Activated CD4-positive, alpha-beta T cell treated with anti-CD3 and anti-CD28 coated beads for 48 hours (primary cell): Measurements from ENCODE around the gene RRP12.

Experiments
- DNase-seq: peaks from one replicate; pipeline ENCODE4 v3.0.0-alpha.2; 2020

The RRP12 gene

DNA sequence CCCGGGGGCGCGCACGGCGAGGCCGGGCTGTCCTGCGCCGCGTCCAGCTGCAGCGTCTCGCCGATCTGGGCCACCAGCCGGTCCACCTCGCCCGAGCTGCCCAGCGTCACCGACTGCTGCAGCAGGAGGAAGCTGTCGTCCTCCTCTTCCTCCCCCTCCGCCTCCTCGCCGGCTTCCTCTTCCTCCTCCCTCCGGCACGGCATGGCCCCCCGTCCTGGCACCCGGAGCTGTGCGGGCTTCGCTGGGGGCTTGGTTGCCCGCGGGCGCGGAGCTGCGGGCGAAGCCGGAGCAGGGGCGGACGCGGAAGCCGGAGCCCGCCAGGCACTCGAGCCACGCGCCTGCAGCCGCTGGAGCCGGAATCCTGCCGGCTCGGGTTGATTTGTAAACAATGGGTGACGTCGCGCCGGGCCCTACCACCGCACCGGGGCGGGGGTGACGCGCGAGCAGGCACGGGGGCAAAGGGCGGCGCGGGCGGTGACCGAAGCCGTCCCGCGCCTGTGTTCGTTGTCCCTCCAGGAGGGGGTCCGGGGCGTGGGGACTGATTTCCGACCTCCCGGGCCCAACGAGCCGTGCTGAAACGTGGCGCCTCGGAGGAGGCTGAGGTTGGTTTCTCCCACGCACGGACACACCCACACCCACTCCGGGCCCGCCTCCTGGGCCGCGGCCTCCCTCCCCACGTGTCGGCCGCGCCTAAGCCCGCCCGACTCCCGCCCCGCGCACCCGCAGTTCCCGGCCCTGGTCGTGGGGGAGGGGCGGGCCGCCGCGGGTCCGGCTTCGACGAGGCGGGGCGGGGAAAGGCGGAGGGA lies 66.6 kb downstream of the RRP12 start, which contains the start of gene FRAT2:
FRAT2 (minus strand) TSS at position 360 of the 806 bp plus-strand sequence; CDS start at position 203, 157 bp downstream.
- peak; percentile 89 for DNase-seq

DNA sequence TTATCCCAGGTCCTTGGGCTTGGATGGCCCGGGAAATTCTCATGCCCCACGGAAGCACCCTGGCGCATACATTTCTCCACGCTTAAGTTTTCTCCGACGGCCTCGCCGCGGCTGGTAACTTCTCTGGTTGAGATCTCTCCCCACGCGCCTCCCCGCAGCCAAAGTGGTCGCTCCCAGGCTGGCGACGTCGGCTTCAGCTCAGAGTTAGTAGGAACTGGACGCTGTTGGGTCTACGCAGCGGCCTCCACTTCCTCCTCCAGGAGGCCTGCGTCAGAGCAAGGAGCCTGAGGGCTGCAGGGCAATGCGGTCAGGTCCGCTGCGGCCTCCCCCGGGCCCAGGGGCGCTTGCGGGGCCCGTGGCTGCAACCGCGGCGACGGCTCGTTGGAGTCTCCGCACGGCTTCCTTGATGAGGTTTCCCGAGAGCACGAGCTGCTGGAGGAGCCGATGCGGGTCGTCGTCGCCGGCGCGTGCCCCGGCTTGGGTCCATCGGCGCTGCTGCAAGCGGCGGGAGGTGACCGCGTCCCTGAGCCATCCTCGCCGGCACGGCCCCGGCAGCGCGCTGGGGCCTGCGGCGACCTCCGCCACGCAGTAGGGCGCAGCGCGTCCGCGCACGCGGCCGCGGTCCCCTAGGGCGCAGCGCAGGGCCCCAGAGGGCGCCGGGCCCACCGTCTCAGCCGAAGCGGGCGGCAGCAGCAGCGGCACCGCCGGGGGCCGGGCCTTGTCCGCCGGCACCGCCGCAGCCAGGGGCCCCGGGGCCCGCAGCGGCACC lies 67.4 kb downstream of the RRP12 start:
- DNase-seq = peak; percentile 61

DNA sequence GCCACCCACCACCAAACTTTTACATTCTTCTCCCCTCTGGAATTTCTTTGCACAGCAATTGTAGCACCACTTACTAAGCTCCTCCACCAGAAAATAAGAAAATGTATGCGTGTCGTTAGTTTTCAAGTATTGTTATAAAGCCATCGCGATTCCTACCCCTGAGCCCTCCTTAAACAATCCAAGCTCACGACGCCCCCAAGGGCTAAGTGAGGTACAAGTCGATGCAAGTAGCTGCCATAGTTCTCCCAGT lies 67.9 kb downstream of the RRP12 start:
- DNase-seq = no peak

DNA sequence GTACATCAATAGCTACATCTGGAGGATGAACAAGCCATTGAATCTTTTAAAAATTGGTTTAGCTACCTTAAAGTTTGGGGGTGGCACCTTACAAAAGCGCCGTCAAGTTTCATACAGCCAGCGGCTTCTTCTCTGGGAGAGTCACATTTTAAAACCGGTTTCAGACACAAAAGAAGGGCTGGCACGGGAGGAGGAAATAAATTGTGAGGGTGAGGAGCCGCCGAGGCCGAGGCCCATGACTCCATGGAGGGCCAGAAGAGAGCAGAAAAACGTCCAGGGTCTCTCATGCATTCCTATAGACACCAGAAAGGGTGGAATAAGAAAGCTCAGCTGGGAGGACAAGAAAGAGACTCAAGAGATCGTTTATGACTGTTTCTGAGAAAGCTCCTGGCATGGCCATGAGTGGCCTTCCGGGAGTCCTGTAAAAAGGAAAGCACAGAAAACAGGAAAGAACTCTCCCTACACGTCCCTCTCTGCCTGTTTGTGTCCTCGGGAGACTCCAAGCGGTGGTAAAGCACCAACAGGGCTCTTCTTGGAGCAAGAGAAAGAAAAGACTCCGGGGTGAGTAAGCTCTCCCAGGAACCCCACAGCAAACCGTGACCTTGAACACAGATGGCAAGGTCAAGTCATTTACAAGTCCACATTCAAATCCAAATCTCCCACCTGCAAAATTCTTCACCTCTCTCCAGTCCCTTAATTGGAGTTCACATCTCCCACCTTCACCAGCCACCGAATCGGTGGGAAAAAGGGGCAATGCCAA lies 68.4 kb downstream of the RRP12 start:
- DNase-seq = peak; percentile 14

DNA sequence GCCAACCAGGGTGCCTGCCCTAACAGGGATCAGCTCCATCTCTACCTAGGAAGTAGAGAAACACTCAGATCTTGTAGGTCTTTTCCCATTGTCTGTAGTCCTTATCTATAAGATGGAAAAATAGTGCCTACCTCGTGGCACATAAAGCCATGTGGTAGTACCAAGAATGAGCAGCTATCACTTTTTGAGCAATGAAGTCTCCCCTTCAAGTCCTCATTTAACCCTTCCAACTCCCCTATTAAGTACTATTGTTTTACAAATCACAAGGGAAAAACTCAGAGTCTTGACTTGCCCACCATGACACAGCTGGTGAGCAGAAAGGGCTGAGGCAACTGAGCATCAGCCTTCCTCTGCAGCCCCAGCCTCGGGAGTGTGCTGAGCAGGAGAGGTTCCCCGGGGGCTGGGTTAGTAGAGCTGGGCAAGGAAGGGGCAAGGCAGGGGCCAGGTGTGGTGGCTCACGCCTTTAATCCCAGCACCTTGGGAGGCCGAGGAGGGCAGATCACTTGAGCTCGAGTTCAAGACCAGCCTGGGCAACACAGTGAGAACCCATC lies 69.9 kb downstream of the RRP12 start:
- no peak for DNase-seq

DNA sequence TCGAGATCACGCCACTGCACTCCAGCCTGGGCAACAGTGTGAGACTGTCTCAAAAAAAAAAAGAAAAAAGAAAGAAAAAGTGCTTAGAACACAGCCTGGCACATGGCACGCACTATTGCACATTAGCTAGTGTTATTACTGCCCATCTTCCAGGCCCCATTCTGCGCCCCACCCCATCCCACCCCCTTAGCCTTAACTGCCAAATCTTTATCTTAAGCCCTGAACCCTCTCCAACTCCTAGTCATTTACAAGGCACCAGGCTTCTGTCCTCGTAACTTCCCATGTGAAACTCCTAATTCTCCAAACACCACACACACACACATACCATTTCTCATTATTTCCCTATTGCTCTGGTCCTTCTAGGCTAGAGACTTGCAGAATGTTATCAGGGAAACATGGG lies 71.4 kb downstream of the RRP12 start:
- no peak for DNase-seq

DNA sequence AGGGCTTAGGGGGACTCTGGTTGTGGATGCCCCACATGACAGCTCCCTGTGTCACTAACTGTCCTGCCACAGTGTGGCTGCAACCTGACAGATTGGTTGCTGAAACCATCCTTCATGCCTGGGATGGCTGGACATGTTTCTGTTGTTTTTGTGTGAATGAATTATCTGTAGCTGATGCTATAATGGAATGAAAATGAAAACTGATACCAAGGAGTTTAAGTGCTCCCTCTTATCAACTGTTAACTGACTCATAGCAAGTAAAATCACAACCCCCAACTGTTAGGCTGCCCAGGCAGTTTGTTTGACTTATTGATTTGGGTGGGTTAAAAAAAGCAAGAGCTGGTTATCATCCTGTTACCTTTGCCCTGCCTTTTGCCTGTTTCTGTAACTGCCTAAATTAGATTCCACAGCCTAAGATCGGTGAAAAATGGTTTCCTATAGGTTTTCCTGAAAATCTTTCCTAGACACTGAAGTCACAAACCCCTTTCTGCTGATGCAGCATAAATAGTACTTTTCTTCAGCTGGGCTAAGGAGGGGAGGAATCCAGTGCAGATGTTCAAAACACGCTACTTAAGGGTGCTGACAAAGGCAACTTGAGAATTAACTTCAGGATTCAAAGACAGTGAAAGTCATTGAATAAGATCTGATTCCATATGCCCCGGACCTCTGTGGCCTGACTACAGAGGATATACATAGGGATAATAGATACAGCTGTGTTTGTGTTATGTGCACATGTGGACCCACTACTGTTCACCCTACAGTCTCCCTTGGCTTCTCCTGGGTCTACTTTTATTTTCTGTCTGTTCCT lies 72.3 kb downstream of the RRP12 start:
- peak; percentile 8 for DNase-seq

DNA sequence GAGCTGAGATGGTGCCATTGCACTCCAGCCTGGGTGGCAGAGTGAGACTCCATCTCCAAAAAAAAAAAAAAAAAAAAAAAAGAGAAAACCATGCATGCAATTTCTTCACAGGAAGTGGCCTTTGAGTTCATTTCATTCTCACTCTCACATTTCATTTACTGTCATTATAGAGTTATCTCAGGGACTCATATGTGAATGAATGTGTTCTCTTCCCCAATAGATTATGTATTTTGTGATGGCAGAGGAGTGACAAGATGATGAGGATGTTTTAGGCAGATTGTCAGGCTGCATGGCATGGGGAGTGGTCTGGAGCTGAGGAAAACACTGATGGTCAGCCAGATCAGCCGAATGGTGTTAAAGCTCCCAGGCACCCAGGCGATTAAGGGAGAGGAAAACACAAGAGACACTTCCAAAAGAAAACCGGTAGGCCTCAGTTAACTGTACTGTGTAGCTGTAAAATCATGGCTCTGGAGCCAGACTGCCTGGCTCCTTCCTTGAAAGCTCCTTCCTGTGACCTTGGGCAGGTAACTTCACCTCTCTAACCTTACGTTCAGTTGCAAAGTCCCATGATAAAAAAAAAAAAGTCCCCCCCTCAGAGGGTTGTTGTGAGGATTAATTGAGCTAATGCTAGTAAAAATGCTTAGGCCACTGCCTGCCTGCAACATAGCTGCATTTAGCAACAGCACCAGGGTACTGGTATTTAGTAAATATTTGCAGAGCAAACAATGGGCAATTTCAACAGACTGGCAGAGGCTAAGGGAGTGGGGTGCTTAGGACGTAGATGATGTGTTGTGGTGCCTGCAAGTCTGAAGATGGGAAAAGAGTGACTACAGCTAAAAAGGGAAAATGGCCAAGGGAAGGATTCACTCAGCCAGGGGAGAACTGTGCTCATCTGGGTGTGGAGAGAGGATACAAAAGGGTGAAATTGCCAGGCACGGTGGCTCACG lies 73.5 kb downstream of the RRP12 start:
- no peak for DNase-seq

DNA sequence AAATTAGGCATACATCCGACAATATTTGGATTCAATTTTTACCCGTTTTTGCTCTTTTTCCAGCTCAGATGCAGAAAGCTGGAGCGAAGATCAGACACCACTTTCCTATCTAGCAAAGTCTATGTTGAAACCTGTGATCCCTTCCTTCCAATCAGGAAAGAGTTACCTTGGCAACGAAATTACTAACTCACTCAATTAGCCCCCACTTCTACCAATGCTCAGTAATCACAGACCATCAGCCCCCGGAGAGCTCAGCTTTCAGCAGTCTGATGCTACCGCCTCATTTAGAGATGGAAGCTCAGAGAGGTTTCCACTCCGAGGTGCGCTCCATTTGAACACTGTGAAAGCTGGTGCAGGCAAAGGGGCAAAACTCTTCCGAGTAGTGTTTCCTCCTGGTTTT lies 75.4 kb downstream of the RRP12 start:
- no peak for DNase-seq

DNA sequence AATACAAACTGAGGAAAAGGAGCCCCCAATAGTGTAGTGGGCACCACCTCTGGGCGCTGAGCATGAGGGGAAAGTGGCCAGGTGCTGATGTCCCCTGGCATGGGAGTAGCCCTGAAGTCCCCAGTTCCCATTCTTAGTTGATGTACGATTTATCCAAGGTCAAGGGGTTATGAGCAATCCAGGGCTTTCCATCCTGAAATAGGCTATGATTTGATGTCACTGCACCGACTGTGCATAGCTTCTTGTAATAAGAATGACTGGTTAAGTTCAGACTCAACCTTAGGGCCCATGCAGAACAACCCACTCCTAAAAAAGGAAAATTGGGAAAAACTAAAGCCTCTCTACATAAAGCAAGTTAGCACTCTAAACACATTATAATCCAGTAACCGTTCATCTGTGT lies 77.6 kb downstream of the RRP12 start:
- no peak for DNase-seq

DNA sequence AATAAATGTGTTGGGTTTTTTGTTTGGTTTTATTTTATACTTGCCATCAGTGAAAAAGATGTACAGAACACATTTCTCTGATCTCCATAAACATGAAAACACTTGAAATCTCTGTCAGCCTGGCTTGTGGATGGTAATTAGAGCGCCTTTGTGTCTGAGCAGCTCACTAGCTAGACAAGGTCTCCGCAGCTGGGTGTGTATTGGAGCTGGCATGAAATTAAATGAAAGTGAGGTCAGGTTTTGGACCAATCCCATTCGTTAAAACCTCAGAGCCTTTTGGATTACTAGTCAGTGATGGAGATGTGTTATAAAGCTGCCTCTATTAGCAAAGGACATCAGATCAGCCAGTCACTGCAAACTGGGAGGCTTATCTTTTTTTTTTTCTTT lies 79.3 kb downstream of the RRP12 start:
- DNase-seq = no peak

DNA sequence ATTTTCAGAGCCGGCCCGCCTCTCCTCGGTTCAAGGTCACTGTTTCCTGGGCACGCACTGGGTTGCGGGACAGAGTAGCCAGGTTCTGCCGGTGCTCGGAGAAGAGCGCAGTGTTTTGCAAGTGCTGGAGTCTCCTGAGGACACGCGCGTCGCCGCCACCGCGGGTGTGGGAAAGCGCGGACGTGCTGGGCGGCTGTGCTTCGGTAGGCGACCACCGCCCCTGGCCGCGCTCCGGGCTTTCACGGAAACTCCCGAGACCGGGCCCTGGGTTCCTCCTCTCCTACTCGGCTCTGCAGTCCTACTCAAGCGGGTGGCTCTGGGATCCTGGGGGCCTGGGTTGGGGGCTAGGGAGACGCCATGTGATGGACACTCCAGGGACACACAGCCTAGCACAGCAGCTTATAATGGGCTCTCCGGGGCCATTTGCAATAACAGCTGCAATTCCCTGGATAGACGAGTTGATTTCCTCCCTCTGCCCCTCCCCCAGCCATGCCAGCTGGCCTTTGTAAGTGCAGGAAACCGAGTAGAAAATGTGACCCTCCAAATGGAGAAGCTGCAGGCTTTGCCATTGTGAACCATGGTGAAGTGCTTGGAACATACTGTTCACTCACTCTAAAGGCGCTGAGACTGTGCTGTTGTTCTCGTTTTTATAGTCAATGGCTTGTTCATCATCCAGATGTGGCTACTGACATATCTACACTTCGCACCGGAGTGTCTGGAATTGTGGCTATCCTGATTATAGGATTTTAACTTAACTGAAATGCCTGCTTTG lies 79.9 kb downstream of the RRP12 start:
- peak; percentile 24 for DNase-seq

DNA sequence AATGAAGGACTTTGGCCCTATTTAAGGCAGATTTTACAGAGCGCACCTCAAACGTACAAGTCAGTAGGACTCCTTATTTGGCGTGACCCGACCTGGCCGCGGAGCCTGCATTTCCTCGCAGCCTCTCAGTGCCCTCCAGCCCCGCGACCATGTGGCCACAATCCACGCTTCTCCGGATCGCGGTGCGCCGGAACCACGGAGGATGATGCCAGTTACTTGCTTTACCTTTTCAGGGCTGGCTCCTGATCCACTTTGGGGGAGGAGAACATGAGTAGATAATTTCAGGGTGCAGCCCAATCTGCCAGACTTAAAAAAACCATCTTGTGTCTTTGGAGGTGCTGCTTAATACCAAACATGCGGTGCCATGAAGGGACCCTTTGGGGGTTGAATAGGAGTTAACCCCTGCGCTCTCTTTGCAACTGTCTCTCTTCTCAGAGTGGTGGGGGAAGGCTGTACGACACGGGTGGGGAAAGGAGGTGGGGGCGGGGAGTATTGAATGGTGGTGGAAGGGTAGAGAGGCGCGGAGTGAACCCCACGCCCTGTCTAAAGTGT lies 80.6 kb downstream of the RRP12 start:
- DNase-seq = peak; percentile 38

DNA sequence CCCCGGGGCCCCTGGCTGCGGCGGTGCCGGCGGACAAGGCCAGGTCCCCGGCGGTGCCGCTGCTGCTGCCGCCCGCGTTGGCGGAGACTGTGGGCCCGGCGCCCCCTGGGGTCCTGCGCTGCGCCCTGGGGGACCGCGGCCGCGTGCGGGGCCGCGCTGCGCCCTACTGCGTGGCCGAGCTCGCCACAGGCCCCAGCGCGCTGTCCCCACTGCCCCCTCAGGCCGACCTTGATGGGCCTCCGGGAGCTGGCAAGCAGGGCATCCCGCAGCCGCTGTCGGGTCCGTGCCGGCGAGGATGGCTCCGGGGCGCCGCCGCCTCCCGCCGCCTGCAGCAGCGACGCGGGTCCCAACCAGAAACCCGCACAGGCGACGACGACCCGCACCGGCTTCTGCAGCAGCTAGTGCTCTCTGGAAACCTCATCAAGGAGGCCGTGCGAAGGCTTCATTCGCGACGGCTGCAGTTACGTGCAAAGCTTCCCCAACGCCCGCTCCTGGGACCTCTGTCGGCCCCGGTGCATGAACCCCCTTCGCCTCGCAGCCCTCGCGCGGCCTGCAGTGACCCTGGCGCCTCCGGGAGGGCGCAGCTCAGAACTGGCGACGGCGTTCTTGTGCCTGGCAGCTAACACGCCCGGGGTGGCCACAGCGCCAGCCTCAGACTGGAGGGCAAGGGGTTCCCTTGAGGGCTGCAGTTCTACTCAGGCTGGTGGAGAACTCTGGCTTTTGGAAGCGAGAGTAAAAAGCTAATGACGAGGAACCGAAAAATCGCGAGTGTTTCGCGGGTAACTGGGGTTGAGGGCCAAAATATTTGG lies 81.3 kb downstream of the RRP12 start:
- peak; percentile 73 for DNase-seq

DNA sequence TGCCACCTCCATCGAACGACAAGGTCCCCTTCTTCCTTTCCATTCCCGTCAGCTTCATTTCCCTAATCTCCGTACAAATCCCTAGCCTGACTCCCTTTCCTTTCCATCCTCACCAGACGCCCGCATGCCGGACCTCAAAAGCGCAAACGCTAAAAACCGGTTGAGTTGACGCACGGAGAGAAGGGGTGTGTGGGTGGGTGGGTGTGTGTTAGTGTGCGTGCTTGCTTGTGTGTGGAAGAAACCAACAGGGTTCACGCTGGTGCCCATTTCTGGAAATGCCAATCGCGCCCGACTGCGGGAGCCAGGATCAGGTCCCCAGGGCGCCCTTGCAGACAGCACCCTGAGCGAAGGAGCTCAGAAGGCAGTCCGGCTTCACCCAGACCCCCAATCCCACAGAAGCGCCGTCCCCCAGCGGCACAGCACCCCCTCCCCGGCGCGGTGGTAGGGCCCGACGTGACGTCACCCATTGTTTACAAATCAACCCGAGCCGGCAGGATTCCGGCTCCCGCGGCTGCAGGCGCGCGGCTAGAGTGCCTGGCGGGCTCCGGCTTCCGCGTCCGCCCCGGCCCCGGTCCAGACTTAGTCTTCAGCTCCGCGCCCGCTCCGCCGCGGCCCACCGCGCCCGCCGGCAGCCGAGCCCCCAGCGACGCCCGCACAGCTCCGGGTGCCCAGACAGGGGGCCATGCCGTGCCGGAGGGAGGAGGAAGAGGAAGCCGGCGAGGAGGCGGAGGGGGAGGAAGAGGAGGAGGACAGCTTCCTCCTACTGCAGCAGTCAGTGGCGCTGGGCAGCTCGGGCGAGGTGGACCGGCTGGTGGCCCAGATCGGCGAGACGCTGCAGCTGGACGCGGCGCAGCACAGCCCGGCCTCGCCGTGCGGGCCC lies 82.1 kb downstream of the RRP12 start, which contains the start of gene FRAT1:
FRAT1 (plus strand) TSS at position 500 of the 880 bp plus-strand sequence; CDS start at position 683, 183 bp downstream.
- DNase-seq = peak; percentile 92

DNA sequence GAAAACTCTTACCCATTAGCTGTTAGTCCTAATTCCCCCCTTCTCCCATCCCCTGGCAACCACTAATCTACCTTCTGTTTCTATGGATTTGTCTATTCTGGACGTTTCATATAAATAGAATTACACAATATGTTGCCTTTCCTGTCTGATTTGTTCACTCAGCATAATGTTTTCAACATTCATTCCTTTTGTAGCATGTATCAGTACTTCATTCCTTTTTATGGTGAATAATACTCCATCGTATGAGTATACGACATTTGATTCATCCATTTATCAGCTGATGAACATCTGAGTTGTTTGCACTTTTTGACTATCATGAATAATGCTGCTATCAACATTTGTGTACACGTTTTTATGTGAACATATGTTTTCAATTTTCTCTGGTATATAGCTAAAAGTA lies 86.5 kb downstream of the RRP12 start:
- no peak for DNase-seq

DNA sequence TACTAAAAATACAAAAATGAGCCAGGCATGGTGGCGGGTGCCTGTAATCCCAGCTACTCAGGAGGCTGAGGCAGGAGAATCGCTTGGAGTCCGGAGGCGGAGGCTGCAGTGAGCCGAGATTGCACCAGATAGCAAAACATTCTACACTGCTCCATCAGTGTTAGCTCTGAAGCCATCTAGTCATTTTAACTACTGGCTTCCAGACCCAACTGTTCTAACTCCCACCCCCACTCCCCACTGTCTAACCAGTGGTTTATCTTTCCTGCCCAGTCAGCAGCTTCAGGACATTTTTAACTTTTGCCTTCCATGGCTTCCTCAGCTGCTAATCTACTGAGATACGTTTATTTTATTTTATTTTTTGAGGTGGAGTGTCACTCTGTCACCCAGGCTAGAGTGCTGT lies 88.2 kb downstream of the RRP12 start:
- no peak for DNase-seq

DNA sequence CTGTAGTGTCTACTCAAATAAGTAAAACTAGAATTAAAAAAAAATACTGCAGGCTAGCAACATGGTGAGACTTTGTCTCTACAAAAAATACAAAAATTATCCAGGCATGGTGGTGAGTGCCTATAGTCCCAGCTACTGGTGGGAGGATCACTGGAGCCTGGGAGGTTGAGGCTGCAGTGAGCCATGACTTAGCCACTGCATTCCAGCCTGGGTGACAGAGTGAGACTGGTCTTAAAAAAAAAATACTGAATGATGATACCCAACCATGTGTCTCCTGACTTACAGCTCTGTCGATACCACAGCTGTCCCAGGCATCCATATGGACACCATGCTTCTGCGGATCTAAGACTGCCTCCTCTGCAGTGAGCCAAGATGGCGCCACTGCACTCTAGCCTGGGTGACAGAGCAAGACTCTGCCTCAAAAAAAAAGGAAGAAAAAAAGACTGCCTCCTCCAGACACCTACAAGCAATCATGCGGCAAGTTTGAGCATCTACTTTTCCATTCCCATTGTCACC lies 90.0 kb downstream of the RRP12 start:
- DNase-seq = no peak
